ENCODE measurements around the gene GRK2. TPM values are rescaled to one million over a fixed set of nuclear protein-coding genes. Genes with fewer than 3 reads are reported as not detected.
"Not testable (repeated sequence)": the region's sequence is repeated elsewhere in the genome, so short reads cannot be mapped to it uniquely, and the experiment has no call there.

Gene GRK2
- total and polyA plus RNA-seq, 12 donors = 34.2 to 65.0 (median 45.5) TPM

GRCh38 chr11:67316882-67317204 is 50.6 kb downstream of the GRK2 start:
- no peak for DNase-seq
- no peaks in the 10 kb centered on the region for H3K27me3 ChIP-seq
- peak overlapping the region; percentile 84 to 97 (median 94) for H3K27ac ChIP-seq
- TF ChIP-seq, protein P1, sequence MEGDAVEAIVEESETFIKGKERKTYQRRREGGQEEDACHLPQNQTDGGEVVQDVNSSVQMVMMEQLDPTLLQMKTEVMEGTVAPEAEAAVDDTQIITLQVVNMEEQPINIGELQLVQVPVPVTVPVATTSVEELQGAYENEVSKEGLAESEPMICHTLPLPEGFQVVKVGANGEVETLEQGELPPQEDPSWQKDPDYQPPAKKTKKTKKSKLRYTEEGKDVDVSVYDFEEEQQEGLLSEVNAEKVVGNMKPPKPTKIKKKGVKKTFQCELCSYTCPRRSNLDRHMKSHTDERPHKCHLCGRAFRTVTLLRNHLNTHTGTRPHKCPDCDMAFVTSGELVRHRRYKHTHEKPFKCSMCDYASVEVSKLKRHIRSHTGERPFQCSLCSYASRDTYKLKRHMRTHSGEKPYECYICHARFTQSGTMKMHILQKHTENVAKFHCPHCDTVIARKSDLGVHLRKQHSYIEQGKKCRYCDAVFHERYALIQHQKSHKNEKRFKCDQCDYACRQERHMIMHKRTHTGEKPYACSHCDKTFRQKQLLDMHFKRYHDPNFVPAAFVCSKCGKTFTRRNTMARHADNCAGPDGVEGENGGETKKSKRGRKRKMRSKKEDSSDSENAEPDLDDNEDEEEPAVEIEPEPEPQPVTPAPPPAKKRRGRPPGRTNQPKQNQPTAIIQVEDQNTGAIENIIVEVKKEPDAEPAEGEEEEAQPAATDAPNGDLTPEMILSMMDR (IDR thresholded peaks at IDR 0.05) = no peak
- intact Hi-C loops (cut with DNase I) = loop anchor here (1.0 to 10.0 kb wide), 11 partner anchors 28 to 232 kb away; partner anchors contain the start of genes GRK2 (in 8 of the 10) and ANKRD13D (in 1 of the 10)
- ATAC-seq = no peak
- WGBS, 2 donors = 1% methylated on average over 10 of the region's 10 CpGs
- peaks cover 0 to 1% (median 0%) of the 10 kb centered on the region in 9 donors for H3K36me3 ChIP-seq
- peak overlapping the region; percentile 68 to 94 (median 78) for H3K4me3 ChIP-seq
- H3K4me1 ChIP-seq = peaks cover 4 to 35% (median 19%) of the 10 kb centered on the region in 9 donors
- H3K9me3 ChIP-seq = no peaks in the 10 kb centered on the region

DNA sequence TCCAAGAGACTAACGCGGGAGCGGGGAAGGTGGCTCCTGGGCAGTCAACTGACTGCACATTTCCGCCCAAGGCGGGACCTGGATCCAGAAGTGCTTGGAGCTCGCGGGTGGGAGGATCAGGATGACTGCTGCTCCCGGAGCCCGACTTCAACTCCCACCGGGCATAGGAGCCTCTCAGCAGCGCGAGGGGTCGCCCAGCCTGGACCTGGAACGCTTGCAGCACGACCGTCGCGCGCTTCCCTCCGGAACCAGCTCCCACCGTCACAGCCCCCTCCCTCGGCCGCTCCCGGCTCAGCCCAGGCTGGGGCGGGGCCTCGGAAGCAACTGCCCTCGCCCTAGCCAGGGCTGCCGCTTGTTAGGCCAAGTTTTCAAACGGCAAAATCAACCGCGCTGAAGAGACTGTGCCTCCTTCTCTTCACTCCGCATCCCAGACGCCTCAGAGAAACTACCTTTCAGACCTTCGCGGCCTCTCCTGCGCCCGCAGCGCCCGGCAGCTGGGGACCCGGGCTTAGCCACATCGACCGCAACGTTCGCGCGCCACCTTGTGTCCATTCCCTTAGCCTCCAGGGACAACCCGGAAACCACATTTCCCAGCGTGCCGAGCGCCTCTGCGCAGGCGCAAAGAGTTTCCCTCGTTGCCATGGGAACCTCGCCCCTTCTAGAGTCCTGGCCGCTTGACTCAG is 51.1 kb downstream of the GRK2 start:
- DNase-seq (peak; percentile 96 to 97), ATAC-seq (peak; percentile 93 to 97 (median 96))
- Histone ChIP-seq H3K4me3 (peak overlapping the region; percentile 68 to 94 (median 78)), H3K36me3 (peaks cover 0 to 6% (median 0%) of the 10 kb centered on the region in 9 donors), H3K4me1 (peaks cover 4 to 30% (median 19%) of the 10 kb centered on the region in 9 donors), H3K27ac (peak overlapping the region; percentile 84 to 97 (median 94)), H3K9me3 (no peaks in the 10 kb centered on the region), H3K27me3 (no peaks in the 10 kb centered on the region)
- TF ChIP-seq, protein P1 (IDR thresholded peaks at IDR 0.05) = peak; percentile 92 to 99 (median 97)
- intact Hi-C loops (cut with DNase I) = loop anchor here (1.0 to 10.0 kb wide), 11 partner anchors 29 to 233 kb away; partner anchors contain the start of genes GRK2 (in 8 of the 10) and ANKRD13D (in 1 of the 10)
- 0% methylated on average over 55 of the region's 55 CpGs for WGBS, 2 donors

DNA sequence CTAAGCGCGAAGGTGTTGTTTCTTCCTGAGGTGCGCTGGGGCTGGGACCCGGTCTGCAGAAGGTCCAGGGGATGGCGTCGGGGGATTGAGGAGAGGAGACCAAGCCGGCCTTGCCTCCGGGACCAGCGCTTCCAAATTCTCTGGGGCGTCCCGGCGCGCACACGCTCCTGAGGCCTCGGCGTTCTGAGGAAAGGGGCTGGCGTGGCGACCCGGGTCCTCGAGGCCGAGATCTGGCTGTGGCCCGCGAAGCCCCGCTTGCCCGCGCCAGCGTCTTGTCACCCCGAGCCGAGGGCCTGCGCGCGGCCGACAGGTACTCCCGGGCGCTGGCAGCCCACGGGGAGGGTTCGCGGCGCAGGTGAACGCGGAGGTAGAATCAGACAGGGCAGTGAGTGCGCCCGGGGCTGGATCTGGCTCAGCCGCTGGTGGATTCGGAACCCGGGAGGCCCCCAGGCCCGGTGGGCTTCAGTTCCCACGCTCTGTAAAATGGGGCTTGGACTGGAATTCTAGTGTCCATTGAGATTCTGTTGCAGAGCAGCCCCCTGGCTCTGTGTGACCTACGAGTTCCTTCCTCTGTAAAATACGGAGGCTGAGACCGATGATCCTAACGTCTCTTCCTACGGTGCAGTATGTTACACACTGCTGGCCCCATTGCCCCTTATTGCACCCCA is 51.7 kb downstream of the GRK2 start:
- 1% methylated on average over 53 of the region's 53 CpGs for WGBS, 2 donors
- Histone ChIP-seq H3K4me1 (peaks cover 4 to 23% (median 19%) of the 10 kb centered on the region in 9 donors), H3K9me3 (no peaks in the 10 kb centered on the region), H3K27ac (peak overlapping the region in 9 of 10 donors; percentile 84 to 97 (median 95)), H3K4me3 (peak overlapping the region; percentile 68 to 94 (median 78)), H3K36me3 (peaks cover 0 to 7% (median 0%) of the 10 kb centered on the region in 9 donors), H3K27me3 (no peaks in the 10 kb centered on the region)
- DNase-seq = no peak
- TF ChIP-seq, protein P1 (IDR thresholded peaks at IDR 0.05) = no peak
- ATAC-seq = peak in 6 of 8 donors; percentile 22 to 42 (median 32)
- intact Hi-C loops (cut with DNase I) = loop anchor here (1.0 to 10.0 kb wide), 11 partner anchors 29 to 233 kb away; partner anchors contain the start of genes GRK2 (in 8 of the 10) and ANKRD13D (in 1 of the 10)

DNA sequence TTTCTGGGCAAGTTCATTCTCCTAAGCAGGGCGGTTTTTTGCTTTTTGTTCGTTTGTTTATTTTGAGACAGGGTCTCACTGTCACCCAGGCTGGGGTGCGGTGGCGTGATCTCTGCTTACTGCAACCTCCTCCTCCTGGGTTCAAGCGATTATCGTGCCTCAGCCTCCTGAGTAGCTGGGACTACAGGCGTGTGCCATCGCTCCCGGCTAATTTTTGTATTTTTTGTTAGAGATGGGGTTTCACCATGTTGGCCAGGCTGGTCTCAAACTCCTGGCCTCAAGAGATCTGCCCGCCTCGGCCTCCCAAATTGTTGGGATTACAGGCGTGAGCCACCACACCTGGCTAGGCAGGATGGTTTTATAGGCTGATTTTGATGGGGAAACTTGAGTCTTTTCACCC is 52.6 kb downstream of the GRK2 start:
- H3K27me3 ChIP-seq, H3K9me3 ChIP-seq, DNase-seq, ATAC-seq, H3K27ac ChIP-seq: not testable (repeated sequence)
- intact Hi-C loops (cut with DNase I) = loop anchor here in 5 of 10 donors (5.0 to 10.0 kb wide), 3 partner anchors 52 to 234 kb away; partner anchors contain the start of gene GRK2 (in 1 of the 5)
- H3K36me3 ChIP-seq = peaks cover 0 to 11% (median 0%) of the 10 kb centered on the region in 9 donors
- 89 to 96% methylated on average over 12 of the region's 12 CpGs for WGBS, 2 donors
- peak overlapping the region in 4 of 10 donors; percentile 68 to 94 (median 77) for H3K4me3 ChIP-seq
- peaks cover 4 to 23% (median 17%) of the 10 kb centered on the region in 9 donors for H3K4me1 ChIP-seq
